Measurements from ENCODE around the gene DR1.

The DR1 gene

GRCh38 chr1:93395195-93395594 is 49.5 kb downstream of the DR1 start:
- no peak for DNase-seq

- no peak for DNase-seq
Measured at GRCh38 chr1:93399781-93400180, 54.1 kb downstream of the DR1 start.

- no peak for DNase-seq
Measured at GRCh38 chr1:93408203-93408602, 62.5 kb downstream of the DR1 start.

GRCh38 chr1:93411000-93411399 is 65.3 kb downstream of the DR1 start:
- DNase-seq, result no peak

- peak; percentile 47 for DNase-seq
Measured at GRCh38 chr1:93414749-93415148, 69.0 kb downstream of the DR1 start.

- peak; percentile 8 for DNase-seq
Measured at GRCh38 chr1:93415296-93415695, 69.6 kb downstream of the DR1 start.

GRCh38 chr1:93416183-93416582 is 70.5 kb downstream of the DR1 start:
- DNase-seq, result no peak
